K562 (cell line): ENCODE results near the gene TRMT2A. TPM values are rescaled to one million over a fixed set of nuclear protein-coding genes. Genes with fewer than 3 reads are reported as not detected.

Source experiments
- ARID2 ChIP-seq: fragments of 450-650 bp; IDR thresholded peaks from 2 replicates; pipeline ENCODE4 v1.6.1; 2017; ENCODE audit warnings: antibody characterized with exemption, mild to moderate bottlenecking
- CC2D1A ChIP-seq: fragments of 450-650 bp; IDR thresholded peaks from 2 replicates; pipeline ENCODE4 v1.6.1; 2017; ENCODE audit warnings: mild to moderate bottlenecking
- E2F3 ChIP-seq: fragments of 250-450 bp; sonication (Bioruptor Pico); IDR thresholded peaks from 2 replicates; pipeline ENCODE4 v1.4.0; 2020; ENCODE audit warnings: mild to moderate bottlenecking
- EHMT2 ChIP-seq: fragments of 450-650 bp; IDR thresholded peaks from 2 replicates; pipeline ENCODE4 v1.6.1; 2018; ENCODE audit warnings: antibody characterized with exemption
- ESRRA ChIP-seq: fragments of 450-650 bp; IDR thresholded peaks from 2 replicates; pipeline ENCODE4 v1.6.1; 2014; ENCODE audit warnings: low read depth, mild to moderate bottlenecking, moderate library complexity, borderline replicate concordance
- GABPB2 ChIP-seq: fragments of 250-450 bp; sonication (Bioruptor Pico); conservative IDR thresholded peaks from 2 replicates; pipeline ENCODE4 v1.5.1; 2021; ENCODE audit warnings: mild to moderate bottlenecking
- HEY1 ChIP-seq: fragments of 250-450 bp; sonication (Bioruptor Pico); IDR thresholded peaks from 2 replicates; pipeline ENCODE4 v1.5.0; 2020; ENCODE audit warnings: mild to moderate bottlenecking, moderate library complexity, borderline replicate concordance
- HMG20B ChIP-seq: fragments of 250-450 bp; sonication (Bioruptor Pico); IDR thresholded peaks from 2 replicates; pipeline ENCODE4 v1.5.0; 2021; ENCODE audit warnings: mild to moderate bottlenecking
- HMGN3 ChIP-seq: IDR thresholded peaks from 2 replicates; pipeline ENCODE4 v1.6.1; 2011; ENCODE audit warnings: borderline replicate concordance, low read depth, mild to moderate bottlenecking, mixed read lengths, low read length; ENCODE audit not compliant: insufficient read length; ENCODE audit errors: extremely low read depth
- HNRNPL ChIP-seq: fragments of 200-400 bp; formaldehyde crosslinking; IDR thresholded peaks from 2 replicates; pipeline ENCODE4 v1.6.1; 2017; ENCODE audit warnings: low read depth, mild to moderate bottlenecking, low read length
- IRF2 ChIP-seq: sonication (generic); formaldehyde crosslinking; IDR thresholded peaks from 2 replicates; pipeline ENCODE4 v1.8.1; 2022; ENCODE audit warnings: mild to moderate bottlenecking, missing genetic modification reagents
- MYC ChIP-seq, 2 experiments: fragments of 250-450 bp in 1 of 2; sonication (Bioruptor Pico) in 1 of 2; IDR thresholded peaks; 2 replicates each; pipeline versions ENCODE4 v1.5.1 to v1.6.1; 2012 to 2021; ENCODE audit warnings: low read depth in 2 of 2, borderline replicate concordance in 1 of 2, improper control_type of control experiment in 1 of 2, low read length in 1 of 2, mild to moderate bottlenecking in 1 of 2, moderate library complexity in 1 of 2
- NEUROD1 ChIP-seq: fragments of 150-350 bp; IDR thresholded peaks from 2 replicates; pipeline ENCODE4 v1.6.1; 2014; ENCODE audit warnings: borderline replicate concordance, low read length, low read depth; ENCODE audit not compliant: partially characterized antibody
- NR2F6 ChIP-seq: fragments of 450-650 bp; formaldehyde crosslinking; IDR thresholded peaks from 2 replicates; pipeline ENCODE4 v1.4.0; 2020; ENCODE audit warnings: mild to moderate bottlenecking
- PHF21A ChIP-seq: fragments of 450-650 bp; IDR thresholded peaks from 2 replicates; pipeline ENCODE4 v1.6.1; 2017; ENCODE audit warnings: low read depth, borderline replicate concordance
- PTBP1 ChIP-seq: fragments of 200-400 bp; formaldehyde crosslinking; IDR thresholded peaks from 2 replicates; pipeline ENCODE4 v1.6.1; 2017; ENCODE audit warnings: low read depth, low read length
- RHOXF2B ChIP-seq: fragments of 250-450 bp; sonication (Bioruptor Pico); conservative IDR thresholded peaks from 2 replicates; pipeline ENCODE4 v1.5.1; 2021
- SOX6 ChIP-seq: fragments of 450-650 bp; IDR thresholded peaks from 2 replicates; pipeline ENCODE4 v1.6.1; 2014; ENCODE audit warnings: mild to moderate bottlenecking
- TEAD4 ChIP-seq, 2 experiments: sonication (generic) in 1 of 2; formaldehyde crosslinking in 1 of 2; IDR thresholded peaks; 2 replicates each; pipeline versions ENCODE4 v1.6.1 to v1.8.0; 2012 to 2022; ENCODE audit warnings: borderline replicate concordance in 1 of 2, inconsistent platforms in 1 of 2, low read length in 1 of 2, mild to moderate bottlenecking in 1 of 2, missing genetic modification reagents in 1 of 2
- TOE1 ChIP-seq, 2 experiments: fragments of 450-650 bp in 1 of 2; sonication (generic) in 1 of 2; formaldehyde crosslinking in 1 of 2; IDR thresholded peaks; 2 replicates each; pipeline versions ENCODE4 v1.7.1 to v1.8.0; 2016 to 2022; ENCODE audit warnings: borderline replicate concordance in 2 of 2, mild to moderate bottlenecking in 2 of 2, antibody characterized with exemption in 1 of 2, inconsistent platforms in 1 of 2, low read depth in 1 of 2, missing genetic modification reagents in 1 of 2, moderate library complexity in 1 of 2
- TRIM24 ChIP-seq, 2 experiments: fragments of 450-650 bp; IDR thresholded peaks; 2 replicates each; pipeline ENCODE4 v1.6.1; 2016
- YY1 ChIP-seq, 3 experiments: IDR thresholded peaks; 2 replicates each; pipeline ENCODE4 v1.6.1; 2011; ENCODE audit warnings: low read length in 2 of 3, mild to moderate bottlenecking in 2 of 3, moderate library complexity in 2 of 3, borderline replicate concordance in 1 of 3, control low read depth in 1 of 3, low read depth in 1 of 3; ENCODE audit not compliant: insufficient read depth in 3 of 3, insufficient replicate concordance in 2 of 3, control insufficient read depth in 1 of 3, insufficient read length in 1 of 3; ENCODE audit errors: extremely low read depth in 1 of 3
- ZKSCAN8 ChIP-seq: fragments of 200-800 bp; sonication (Bioruptor generic); IDR thresholded peaks from 2 replicates; pipeline ENCODE4 v1.6.1; 2016; ENCODE audit warnings: missing genetic modification characterization, missing compliant biosample characterization
- ZNF583 ChIP-seq: fragments of 250-450 bp; sonication (Bioruptor Pico); IDR thresholded peaks from 2 replicates; pipeline ENCODE4 v1.4.0; 2020
- ZSCAN29 ChIP-seq: fragments of 450-650 bp; IDR thresholded peaks from 2 replicates; pipeline ENCODE4 v1.6.1; 2017
- polyA plus RNA-seq, 8 experiments: library from polyadenylated mRNA; depleted of rRNA in 4 of 8; stranded (reverse) in 5 of 8; unstranded in 3 of 8; fragments of >200 nt; fragmentation: Nextera tagmentation in 2 of 8; fragmentation: Illumina TruSeq in 1 of 8; extraction: Ambion mirVana in 2 of 8; extraction: Trizol in 1 of 8; gene quantifications; 2 replicates each; pipeline versions ENCODE4 v1.2.1 to v1.2.3, GENCODE V29; 2011 to 2014; ENCODE audit warnings: inconsistent platforms in 1 of 8, missing spikeins in 1 of 8
- total RNA-seq, 7 experiments: library from RNA; depleted of rRNA in 6 of 7; stranded (reverse); fragments of >200 nt in 6 of 7; fragmentation: Illumina TruSeq in 2 of 7; extraction: Trizol in 2 of 7; gene quantifications; 2 replicates each; pipeline versions ENCODE4 v1.2.1 to v1.2.3, GENCODE V29; 2011 to 2021; ENCODE audit warnings: low replicate concordance in 1 of 7
- TF ChIP-seq, protein P1 (sequence below): fragments of 250-450 bp; sonication (Bioruptor Pico); IDR thresholded peaks from 2 replicates; pipeline ENCODE4 v1.9.0; 2021; ENCODE audit warnings: mild to moderate bottlenecking, inconsistent platforms
- TF ChIP-seq, protein P2 (sequence below): fragments of 250-450 bp; sonication (Bioruptor Pico); IDR thresholded peaks from 2 replicates; pipeline ENCODE4 v1.8.0; 2021; ENCODE audit warnings: moderate library complexity, mild to moderate bottlenecking, inconsistent platforms

TRMT2A gene
- total and polyA plus RNA-seq, 9 of the 15 experiments (the other 6 are each of a cell fraction or from before 2014, with no cell fraction given) = 1.6 to 265 (median 140) TPM

DNA sequence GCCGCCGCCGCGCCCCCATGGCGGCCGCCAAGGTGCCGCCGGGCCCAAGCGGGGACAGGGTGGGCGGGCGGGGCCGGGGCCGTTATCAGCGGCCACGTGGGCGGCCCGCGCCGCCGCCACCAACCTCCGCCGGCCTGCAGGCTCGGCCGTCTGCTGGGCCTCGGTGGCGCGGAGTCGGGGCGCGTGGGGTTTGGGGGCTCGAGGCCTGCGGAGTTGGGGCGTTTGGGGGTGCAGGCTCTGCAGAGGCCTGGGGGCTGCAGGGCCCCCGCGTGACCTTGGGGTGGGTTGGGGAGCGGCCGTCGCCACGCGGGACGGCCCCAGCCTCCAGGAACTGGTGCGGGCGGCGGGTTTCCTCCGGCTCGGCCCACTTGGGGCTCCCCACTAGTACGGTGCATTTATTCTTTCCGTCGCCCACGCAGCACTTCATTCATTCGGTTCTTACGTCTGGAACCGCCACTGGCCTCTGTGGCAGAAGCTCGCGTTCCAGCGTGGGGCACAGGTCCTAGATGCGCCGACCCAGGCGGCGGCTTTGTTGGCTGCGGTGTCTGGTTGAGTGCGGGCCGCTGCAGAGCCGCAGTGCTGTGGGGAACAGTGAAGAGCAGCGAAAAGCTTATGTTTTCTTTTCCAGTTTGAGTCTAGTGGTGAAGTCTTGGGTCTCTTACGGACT is 740 bp upstream of the TRMT2A start (continued):
- TF ChIP-seq, protein P1, sequence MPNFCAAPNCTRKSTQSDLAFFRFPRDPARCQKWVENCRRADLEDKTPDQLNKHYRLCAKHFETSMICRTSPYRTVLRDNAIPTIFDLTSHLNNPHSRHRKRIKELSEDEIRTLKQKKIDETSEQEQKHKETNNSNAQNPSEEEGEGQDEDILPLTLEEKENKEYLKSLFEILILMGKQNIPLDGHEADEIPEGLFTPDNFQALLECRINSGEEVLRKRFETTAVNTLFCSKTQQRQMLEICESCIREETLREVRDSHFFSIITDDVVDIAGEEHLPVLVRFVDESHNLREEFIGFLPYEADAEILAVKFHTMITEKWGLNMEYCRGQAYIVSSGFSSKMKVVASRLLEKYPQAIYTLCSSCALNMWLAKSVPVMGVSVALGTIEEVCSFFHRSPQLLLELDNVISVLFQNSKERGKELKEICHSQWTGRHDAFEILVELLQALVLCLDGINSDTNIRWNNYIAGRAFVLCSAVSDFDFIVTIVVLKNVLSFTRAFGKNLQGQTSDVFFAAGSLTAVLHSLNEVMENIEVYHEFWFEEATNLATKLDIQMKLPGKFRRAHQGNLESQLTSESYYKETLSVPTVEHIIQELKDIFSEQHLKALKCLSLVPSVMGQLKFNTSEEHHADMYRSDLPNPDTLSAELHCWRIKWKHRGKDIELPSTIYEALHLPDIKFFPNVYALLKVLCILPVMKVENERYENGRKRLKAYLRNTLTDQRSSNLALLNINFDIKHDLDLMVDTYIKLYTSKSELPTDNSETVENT (CRISPR knock-in tag) = peak; percentile 92
- no peak for TF ChIP-seq EHMT2
- TF ChIP-seq, protein P2, sequence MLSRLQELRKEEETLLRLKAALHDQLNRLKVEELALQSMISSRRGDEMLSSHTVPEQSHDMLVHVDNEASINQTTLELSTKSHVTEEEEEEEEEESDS (CRISPR knock-in tag) = no peak
- peak; percentile 18; the same call in 1 of the 2 replicates for TF ChIP-seq ZSCAN29
- no peak for TF ChIP-seq ZKSCAN8
- no peak for TF ChIP-seq HMGN3
- no peak for TF ChIP-seq TRIM24 (IDR thresholded peaks at IDR 0.05)
- no peak; the same call in 1 of the 2 replicates for TF ChIP-seq HNRNPL
- peak; percentile 29; the same call in 1 of the 2 replicates for TF ChIP-seq CC2D1A
- no peak for TF ChIP-seq PTBP1
- TF ChIP-seq ZNF583 (CRISPR knock-in tag) = no peak
- TF ChIP-seq E2F3 (CRISPR knock-in tag) = peak; percentile 61; the same call in 1 of the 2 replicates
- TF ChIP-seq GABPB2 (CRISPR knock-in tag) = no peak; the same call in 1 of the 2 replicates
- TF ChIP-seq TEAD4 (IDR thresholded peaks at IDR 0.05; ENCODE audit: low read length) = peak; percentile 45; the same call in 1 of the 2 replicates
- TF ChIP-seq TEAD4 (CRISPR knock-in tag; IDR thresholded peaks at IDR 0.05; ENCODE audit: borderline replicate concordance) = no peak
- no peak for TF ChIP-seq HMG20B (CRISPR knock-in tag)
- TF ChIP-seq PHF21A = no peak
- peak; percentile 9; the same call in 1 of the 2 replicates for TF ChIP-seq MYC (IDR thresholded peaks at IDR 0.05; ENCODE audit: low read depth, low read length)
- TF ChIP-seq MYC (CRISPR knock-in tag; IDR thresholded peaks at IDR 0.05; ENCODE audit: borderline replicate concordance, low read depth) = peak; percentile 99
- no peak for TF ChIP-seq TOE1 (IDR thresholded peaks at IDR 0.05; ENCODE audit: borderline replicate concordance)
- TF ChIP-seq TOE1 (CRISPR knock-in tag; IDR thresholded peaks at IDR 0.05; ENCODE audit: borderline replicate concordance, low read depth) = no peak
- TF ChIP-seq ESRRA = no peak
- no peak for TF ChIP-seq NR2F6 (CRISPR knock-in tag)
- no peak for TF ChIP-seq HEY1
- no peak for TF ChIP-seq NEUROD1
- peak; percentile 13; the same call in 1 of the 2 replicates for TF ChIP-seq ARID2
- TF ChIP-seq RHOXF2B (CRISPR knock-in tag) = no peak
- TF ChIP-seq YY1 (IDR thresholded peaks at IDR 0.05; ENCODE audit: borderline replicate concordance in 1 of 3, control insufficient read depth in 1 of 3, extremely low read depth in 1 of 3, insufficient read depth in 3 of 3, insufficient read length in 1 of 3, insufficient replicate concordance in 2 of 3, low read depth in 1 of 3, low read length in 2 of 3) = peak in 2 of 3 experiments; percentile 5 to 42
- no peak for TF ChIP-seq SOX6
- TF ChIP-seq IRF2 (CRISPR knock-in tag) = no peak
